GM06990 (cell line): Measurements from ENCODE around the gene OR1C1.
"Not testable (repeated sequence)": the region's sequence is repeated elsewhere in the genome, so short reads cannot be mapped to it uniquely, and the experiment has no call there.

Experiments used
- DNase-seq: peaks from one replicate; pipeline ENCODE4 v3.0.0-alpha.2; 2011; ENCODE audit not compliant: insufficient read length; ENCODE audit errors: extremely low read depth
- H3K27me3 ChIP-seq: replicated peaks from 2 replicates; pipeline ENCODE4 v1.6.0; 2011; ENCODE audit warnings: low read length; ENCODE audit not compliant: control insufficient read depth, insufficient read depth
- H3K36me3 ChIP-seq: 2 replicates; pipeline ENCODE4 v1.5.1; 2011; ENCODE audit warnings: low read length; ENCODE audit not compliant: control insufficient read depth, insufficient read depth
- H3K4me3 ChIP-seq: replicated peaks from 2 replicates; pipeline ENCODE4 v1.5.1; 2011; ENCODE audit warnings: low read depth, mild to moderate bottlenecking, control low read depth, low read length
- CTCF ChIP-seq: IDR thresholded peaks from 2 replicates; pipeline ENCODE4 v1.5.1; 2011; ENCODE audit warnings: low read length, control low read depth, mild to moderate bottlenecking, inconsistent platforms; ENCODE audit not compliant: insufficient read depth, poor library complexity, severe bottlenecking

OR1C1 gene

GRCh38 chr1:247747616-247748015 is 12.7 kb downstream of the OR1C1 start:
- no peak for TF ChIP-seq CTCF
- DNase-seq: no peak
- Histone ChIP-seq H3K4me3 (no peak overlapping the region), H3K27me3 (no peaks in the 10 kb centered on the region), H3K36me3 (no peaks in the 10 kb centered on the region)

GRCh38 chr1:247746391-247746935 is 13.9 kb downstream of the OR1C1 start:
- DNase-seq: no peak
- no peak for TF ChIP-seq CTCF
- H3K4me3 ChIP-seq: no peak overlapping the region

GRCh38 chr1:247742215-247742760 is 18.1 kb downstream of the OR1C1 start:
- not testable (repeated sequence) for DNase-seq, H3K4me3 ChIP-seq, H3K27me3 ChIP-seq, H3K36me3 ChIP-seq

More at GRCh38 chr1:247746391-247746935, 13.9 kb downstream of the OR1C1 start:
- no peaks in the 10 kb centered on the region for H3K36me3 ChIP-seq
- no peaks in the 10 kb centered on the region for H3K27me3 ChIP-seq

GRCh38 chr1:247741756-247742155 is 18.6 kb downstream of the OR1C1 start:
- DNase-seq: no peak
- TF ChIP-seq CTCF: no peak
- Histone ChIP-seq H3K36me3 (no peaks in the 10 kb centered on the region), H3K4me3 (no peak overlapping the region), H3K27me3 (no peaks in the 10 kb centered on the region)

- DNase-seq: no peak
- H3K36me3 ChIP-seq: no peaks in the 10 kb centered on the region
- no peak for TF ChIP-seq CTCF
- no peak overlapping the region for H3K4me3 ChIP-seq
- no peaks in the 10 kb centered on the region for H3K27me3 ChIP-seq
Measured at GRCh38 chr1:247740721-247741120, 19.6 kb downstream of the OR1C1 start.

- Histone ChIP-seq H3K4me3 (no peak within 1 kb of the TSS), H3K36me3 (no peaks in the 10 kb centered on the region), H3K27me3 (no peaks in the 10 kb centered on the region)
- no peak for TF ChIP-seq CTCF
- DNase-seq: no peak
Measured at GRCh38 chr1:247738315-247738714, 22.0 kb downstream of the OR1C1 start, which contains the start of gene OR14K1. OR14K1 (plus strand) TSS chr1:247738615; CDS start chr1:247738615, 0 bp downstream.
